Dermis lymphatic vessel endothelial cell (primary cell): ENCODE measurements around the gene TIMM23B. TPM values are rescaled to one million over a fixed set of nuclear protein-coding genes. Genes with fewer than 3 reads are reported as not detected.

Source experiments
- total RNA-seq: library from RNA; depleted of rRNA; stranded (reverse); fragments of >200 nt; gene quantifications from 2 replicates; pipeline ENCODE4 v1.2.1, GENCODE V29; 2014

The TIMM23B gene, protein sequence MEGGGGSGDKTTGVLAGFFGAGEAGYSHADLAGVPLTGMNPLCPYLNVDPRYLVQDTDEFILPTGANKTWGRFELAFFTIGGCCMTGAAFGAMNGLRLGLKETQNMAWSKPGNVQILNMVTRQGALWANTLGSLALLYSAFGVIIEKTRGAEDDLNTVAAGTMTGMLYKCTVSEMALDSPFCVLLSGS
- total RNA-seq = 10.0 and 10.3 TPM in 2 replicates

GRCh38 chr10:49941447-49942338, at the start of gene TIMM23B, which contains the start of gene PARG:
Gene TIMM23B (plus strand): TSS chr10:49942053. CDS start chr10:49942195, 142 bp downstream.
Gene PARG (minus strand): TSS chr10:49942027. CDS start chr10:49941725, 302 bp downstream.

GRCh38 chr10:49988376-49988775, 46.5 kb downstream of the TIMM23B start, which contains the start of gene AGAP6:
Gene AGAP6 (plus strand): TSS chr10:49988406. CDS start chr10:49988716, 310 bp downstream.

Other genes starting within 250 kb of the TIMM23B start
- gene OGDHL, start 179.7 kb upstream of the TIMM23B start, total RNA-seq = 0.22 and 0.34 TPM in 2 replicates
- gene PARG, start within 50 bp of the TIMM23B start, total RNA-seq = 19.6 and 30.3 TPM in 2 replicates
- gene AGAP6, start 46.4 kb downstream of the TIMM23B start, total RNA-seq = 1.5 and 2.1 TPM in 2 replicates
- 34.7 and 43.0 TPM in 2 replicates for gene WASHC2A, start 125.9 kb downstream of the TIMM23B start, total RNA-seq